HFF-Myc (cell line): ENCODE results near the gene PRPF38A.
A peak's percentile ranks its signal among the peaks of the same experiment; 100 is the strongest.

Experiments
- DNase-seq: peaks from one replicate; pipeline ENCODE4 v3.0.0-alpha.2; 2011; ENCODE audit warnings: low read depth; ENCODE audit errors: extremely low read depth
- H3K4me3 ChIP-seq: replicated peaks from 2 replicates; pipeline ENCODE4 v1.5.1; 2011; ENCODE audit warnings: low read depth, mild to moderate bottlenecking, control low read depth, low read length
- TF ChIP-seq, protein P1 (sequence below): IDR thresholded peaks from 2 replicates; pipeline ENCODE4 v1.5.1; 2012; ENCODE audit warnings: mild to moderate bottlenecking, low read depth, low read length, control low read depth; ENCODE audit errors: missing control alignments

The PRPF38A gene

DNA sequence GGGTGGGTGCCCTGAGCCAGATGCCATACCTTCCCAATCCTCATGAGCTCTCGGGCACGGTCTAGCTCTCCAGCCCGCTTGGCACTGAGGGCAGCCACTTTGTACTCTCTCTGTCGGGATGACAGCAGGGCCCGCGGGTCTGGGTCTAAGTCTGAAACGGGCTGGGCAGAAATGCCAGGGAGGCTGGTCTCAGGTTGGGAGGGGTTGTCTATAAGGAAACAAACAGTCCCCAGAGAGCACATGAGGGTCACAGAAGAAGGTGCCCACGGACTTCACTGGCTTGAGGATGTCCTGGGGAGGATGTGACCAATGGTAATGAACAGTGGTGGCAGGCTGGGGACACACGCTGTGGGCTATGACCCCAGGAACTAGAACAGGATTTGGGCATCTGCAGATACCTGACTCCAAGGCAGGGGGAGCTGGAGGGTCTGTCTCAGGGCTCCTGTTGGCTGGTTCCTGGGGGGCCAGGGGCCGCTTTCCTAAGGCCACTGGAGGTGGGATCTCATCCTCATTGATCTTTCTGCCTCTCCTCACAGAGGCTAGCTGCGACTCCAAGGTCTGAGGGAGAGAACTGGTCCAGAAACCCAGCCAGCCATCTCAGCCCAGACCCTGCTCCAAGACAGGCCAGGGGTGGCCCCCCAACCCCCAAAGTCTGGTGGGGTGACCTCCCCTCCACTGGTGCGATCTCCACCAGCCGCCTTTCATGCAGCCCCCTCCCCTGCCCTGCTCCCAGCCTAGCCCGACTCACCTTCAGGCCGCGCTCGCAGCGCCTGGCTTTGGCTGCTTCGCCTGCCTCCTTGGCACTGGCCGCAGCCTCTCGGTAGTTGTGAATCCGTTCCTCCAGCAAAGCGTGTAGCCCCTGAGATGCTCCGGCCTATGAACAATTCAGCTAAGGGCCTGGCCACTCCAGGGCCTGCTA is 44.5 kb upstream of the PRPF38A start:
- no peak for DNase-seq
- TF ChIP-seq, protein P1, sequence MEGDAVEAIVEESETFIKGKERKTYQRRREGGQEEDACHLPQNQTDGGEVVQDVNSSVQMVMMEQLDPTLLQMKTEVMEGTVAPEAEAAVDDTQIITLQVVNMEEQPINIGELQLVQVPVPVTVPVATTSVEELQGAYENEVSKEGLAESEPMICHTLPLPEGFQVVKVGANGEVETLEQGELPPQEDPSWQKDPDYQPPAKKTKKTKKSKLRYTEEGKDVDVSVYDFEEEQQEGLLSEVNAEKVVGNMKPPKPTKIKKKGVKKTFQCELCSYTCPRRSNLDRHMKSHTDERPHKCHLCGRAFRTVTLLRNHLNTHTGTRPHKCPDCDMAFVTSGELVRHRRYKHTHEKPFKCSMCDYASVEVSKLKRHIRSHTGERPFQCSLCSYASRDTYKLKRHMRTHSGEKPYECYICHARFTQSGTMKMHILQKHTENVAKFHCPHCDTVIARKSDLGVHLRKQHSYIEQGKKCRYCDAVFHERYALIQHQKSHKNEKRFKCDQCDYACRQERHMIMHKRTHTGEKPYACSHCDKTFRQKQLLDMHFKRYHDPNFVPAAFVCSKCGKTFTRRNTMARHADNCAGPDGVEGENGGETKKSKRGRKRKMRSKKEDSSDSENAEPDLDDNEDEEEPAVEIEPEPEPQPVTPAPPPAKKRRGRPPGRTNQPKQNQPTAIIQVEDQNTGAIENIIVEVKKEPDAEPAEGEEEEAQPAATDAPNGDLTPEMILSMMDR, result no peak
- H3K4me3 ChIP-seq, result no peak overlapping the region

DNA sequence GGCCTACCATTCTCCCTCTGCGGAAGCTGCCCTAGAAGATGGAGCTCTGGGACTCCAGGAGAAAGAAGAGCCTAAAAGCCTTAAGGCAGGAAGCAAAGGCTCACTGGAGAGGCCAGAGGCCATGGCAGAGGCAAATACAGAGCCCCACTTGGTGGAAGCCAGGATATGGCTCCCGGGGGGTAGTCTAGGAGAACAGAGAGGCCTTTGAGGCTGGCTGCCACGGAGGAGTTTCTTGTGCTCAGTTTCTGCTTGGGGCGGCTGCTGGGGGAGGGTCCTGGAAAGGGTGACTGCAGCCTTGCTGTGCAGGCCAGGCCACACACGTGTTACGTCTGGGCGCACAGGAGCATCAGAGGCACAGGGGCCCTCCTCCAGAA is 43.8 kb upstream of the PRPF38A start:
- no peak overlapping the region for H3K4me3 ChIP-seq
- no peak for DNase-seq
- TF ChIP-seq, protein P1, result no peak

DNA sequence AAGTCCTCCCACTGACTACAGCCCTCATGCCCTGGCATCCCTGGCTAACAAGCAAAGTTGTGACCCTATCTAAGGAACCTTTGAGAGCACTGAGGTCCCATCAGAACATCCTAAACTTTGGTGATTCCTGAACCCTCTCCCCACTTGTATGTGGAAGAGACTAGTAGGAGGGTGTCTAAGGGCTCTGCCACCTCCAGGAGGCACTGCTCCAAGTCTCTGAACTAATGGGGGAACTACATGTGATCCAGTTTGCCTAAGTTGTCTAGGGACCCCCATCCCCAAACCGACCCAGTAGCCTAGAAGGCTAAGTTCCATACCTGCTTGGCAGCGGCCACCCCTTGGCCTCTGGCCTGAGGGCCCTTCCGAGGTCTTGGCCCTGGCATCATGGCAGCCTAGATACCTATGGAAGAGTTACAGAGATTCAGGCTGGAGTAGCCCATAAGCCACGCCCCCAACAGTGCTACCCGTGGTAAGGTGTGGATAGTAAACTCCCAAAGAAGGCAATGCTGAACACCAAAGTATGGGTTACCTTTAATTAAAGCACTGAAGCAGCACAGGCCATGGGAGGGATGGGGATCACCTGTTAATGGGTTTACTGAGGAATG is 40.1 kb upstream of the PRPF38A start:
- TF ChIP-seq, protein P1, result no peak
- no peak for DNase-seq

DNA sequence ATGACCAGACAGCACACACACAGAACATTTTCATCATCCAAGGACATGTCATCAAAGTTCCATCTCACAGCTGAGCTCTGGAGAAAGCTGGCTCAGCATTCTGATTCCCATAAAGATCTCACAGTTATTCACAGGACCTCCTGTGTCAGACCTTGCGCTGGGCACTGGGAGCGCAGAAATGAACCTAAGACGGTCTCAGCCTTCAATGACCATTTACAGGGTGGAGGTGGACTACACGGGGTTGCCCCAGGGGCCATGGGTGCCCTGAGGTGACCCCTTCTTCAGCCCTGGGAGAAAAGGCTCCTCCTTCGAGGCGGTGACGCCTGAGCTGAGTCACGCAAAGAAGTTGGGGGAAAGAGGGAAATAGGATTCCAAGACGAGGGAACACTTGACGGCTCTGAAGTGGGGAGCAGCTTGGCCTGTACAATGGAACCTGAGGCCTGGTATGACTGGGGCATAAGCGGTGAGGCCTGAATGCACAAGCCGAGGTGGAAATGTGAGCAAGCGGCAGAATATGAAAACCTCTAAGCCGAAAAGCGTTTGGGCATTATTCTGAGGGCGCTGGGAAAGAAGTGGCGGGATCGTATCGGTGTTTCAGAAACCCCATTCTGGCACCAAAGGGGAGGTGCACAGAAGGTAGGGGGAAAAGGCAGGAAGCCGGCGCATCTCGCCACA is 39.2 kb upstream of the PRPF38A start:
- no peak for DNase-seq
- TF ChIP-seq, protein P1, result no peak
- H3K4me3 ChIP-seq, result peak overlapping the region; percentile 84

More for the DNA sequence above, 40.1 kb upstream of the PRPF38A start:
- H3K4me3 ChIP-seq, result peak overlapping the region; percentile 84; the same call in 1 of the 2 replicates

DNA sequence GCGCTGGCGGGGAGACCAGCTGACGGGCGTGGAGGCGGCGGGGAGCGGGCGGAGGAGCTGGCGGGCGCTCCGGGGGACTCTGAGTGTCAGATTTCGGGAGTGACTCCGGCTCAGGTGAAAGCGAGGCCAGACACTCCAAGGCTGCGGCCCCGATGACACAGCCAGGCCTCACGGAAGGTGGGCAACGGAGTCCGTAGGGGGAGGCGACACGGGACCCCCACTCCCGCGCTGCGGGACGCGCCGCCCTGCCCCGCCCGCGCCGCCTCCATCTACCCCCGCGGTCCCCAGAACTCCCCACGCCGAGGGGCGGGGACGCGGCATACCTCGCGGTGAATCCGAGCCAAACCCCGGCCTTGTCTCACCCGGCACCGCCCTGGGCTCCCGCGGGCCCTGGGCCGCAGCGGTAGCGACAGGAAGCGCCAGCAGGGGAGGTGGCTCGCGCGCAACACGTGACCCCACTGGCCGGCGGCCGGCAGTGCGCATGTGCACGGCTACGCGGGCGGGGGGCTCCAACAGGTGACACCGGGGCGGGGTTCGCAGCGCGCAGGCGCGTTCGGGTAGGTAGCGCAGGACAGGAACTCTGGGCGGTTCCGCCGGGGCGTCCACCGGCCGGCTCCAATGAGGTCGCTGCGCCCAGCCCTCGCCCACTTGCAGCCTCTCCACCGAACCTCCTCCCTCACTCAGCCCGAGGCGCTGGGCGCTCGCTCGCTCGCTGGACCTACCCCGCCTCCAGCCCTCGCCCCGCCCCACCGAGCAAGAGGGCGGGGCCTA is 38.5 kb upstream of the PRPF38A start, which contains the start of gene CC2D1B:
CC2D1B (minus strand) TSS at position 460 of the 771 bp plus-strand sequence. CDS start 1,585 bp downstream, outside the sequence.
- DNase-seq, result peak; percentile 87
- H3K4me3 ChIP-seq, result peak within 1 kb of the TSS; percentile 84
- TF ChIP-seq, protein P1, result no peak

DNA sequence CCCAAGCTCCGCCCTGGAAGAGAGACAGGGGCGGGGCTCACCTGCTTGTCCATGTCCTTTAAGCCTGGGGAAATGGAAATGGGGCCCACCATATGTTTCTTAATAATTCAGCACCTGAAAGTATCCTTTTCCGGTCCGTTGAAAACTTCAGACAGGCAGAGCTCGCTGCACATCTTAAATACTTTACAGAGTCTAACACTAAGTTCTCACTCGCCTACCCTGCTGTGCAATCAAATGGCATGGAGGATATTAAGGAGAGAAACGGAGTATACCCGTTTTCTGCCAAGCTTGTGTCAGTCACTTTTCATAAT is 37.9 kb upstream of the PRPF38A start:
- DNase-seq, result no peak
- H3K4me3 ChIP-seq, result peak overlapping the region; percentile 84

More for the DNA sequence above, 37.9 kb upstream of the PRPF38A start:
- TF ChIP-seq, protein P1, result no peak
